ENCODE measurements around the gene SYT12. TPM values are rescaled to one million over a fixed set of nuclear protein-coding genes. Genes with fewer than 3 reads are reported as not detected.

The SYT12 gene
- total RNA-seq, 2 experiments from 2014 or later, result not detected

DNA sequence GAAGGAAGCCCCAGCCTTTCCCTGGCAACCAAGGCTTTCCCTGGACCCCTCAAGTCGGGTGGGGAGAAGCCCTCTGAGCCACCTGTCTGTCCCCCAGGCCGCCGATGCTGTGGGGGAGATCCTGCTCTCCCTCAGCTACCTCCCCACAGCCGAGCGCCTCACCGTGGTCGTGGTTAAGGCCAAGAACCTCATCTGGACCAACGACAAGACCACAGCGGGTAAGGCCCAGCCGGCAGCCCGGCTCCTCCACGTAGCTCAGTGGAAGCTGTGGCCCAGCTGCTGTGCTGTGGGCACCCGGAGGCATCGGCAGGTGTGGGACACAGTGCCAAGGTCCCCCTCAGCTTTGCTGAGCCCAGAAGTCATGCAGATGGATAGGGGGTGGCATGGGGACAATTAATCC lies 21.6 kb downstream of the SYT12 start:
- no peaks in the 10 kb centered on the region for H3K9me3 Mint-ChIP-seq (ENCODE audit: low read depth)
- DNase-seq (no peak), ATAC-seq (no peak)
- H3K27ac Mint-ChIP-seq, result no peak overlapping the region
- H3K4me3 Mint-ChIP-seq, result no peak overlapping the region
- CTCF ChIA-PET, result no interaction called here
- peaks cover 22% of the 10 kb centered on the region for H3K27me3 Mint-ChIP-seq
- H3K36me3 Mint-ChIP-seq, result no peaks in the 10 kb centered on the region
- H3K4me1 Mint-ChIP-seq, result no peaks in the 10 kb centered on the region

DNA sequence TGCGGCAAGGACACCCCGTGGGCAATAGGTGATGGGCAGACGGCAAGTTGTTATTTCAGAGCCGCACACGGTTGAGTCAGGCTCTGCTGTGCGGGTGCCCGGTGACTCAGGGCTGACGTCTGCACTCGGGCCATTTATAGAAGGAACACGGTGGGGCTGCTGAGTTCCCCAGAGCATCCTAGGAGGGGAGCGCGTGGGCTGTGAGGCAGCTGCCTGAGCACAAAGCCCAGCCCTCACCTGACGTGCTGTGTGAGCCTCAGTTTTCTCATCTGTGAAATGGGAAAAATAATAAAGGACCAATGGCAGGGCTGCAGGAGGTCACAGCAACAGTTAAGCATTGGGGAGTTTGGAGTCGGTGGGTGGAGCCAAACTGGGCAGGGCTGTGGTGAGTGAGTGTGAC lies 22.4 kb downstream of the SYT12 start:
- Mint-ChIP-seq H3K9me3 (ENCODE audit: low read depth) (no peaks in the 10 kb centered on the region), H3K4me1 (no peaks in the 10 kb centered on the region), H3K27me3 (peaks cover 22% of the 10 kb centered on the region), H3K4me3 (no peak overlapping the region), H3K27ac (no peak overlapping the region), H3K36me3 (no peaks in the 10 kb centered on the region)
- DNase-seq (no peak), ATAC-seq (no peak)
- CTCF ChIA-PET, result no interaction called here

DNA sequence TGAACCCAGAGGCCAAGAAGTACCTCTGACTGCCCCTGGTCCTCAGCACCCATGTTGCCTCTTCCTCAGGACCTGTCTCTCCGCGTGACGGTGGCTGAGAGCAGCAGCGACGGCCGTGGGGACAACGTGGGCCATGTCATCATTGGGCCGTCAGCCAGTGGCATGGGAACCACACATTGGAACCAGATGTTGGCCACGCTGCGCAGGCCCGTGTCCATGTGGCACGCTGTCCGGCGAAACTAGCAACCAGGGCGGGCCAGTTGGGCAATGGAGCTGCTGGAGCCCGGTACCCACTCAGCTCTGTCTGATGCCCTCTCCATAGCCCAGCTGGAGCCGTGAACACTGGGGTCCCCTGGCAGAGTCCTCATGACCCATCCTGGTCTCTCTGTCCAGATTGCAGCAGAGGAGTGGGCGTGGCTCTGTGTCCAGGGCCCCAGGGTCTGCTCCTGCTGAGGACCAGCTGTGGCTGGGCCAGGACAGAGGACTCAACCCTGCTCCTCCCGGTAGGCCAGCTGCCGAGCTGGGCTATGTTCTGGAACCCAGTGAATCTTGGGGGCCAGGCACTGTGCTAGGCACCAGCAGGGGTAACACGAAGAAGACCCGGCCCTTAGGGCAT lies 25.7 kb downstream of the SYT12 start:
- Mint-ChIP-seq H3K4me3 (no peak overlapping the region), H3K27ac (no peak overlapping the region), H3K27me3 (peaks cover 9% of the 10 kb centered on the region), H3K4me1 (no peaks in the 10 kb centered on the region), H3K36me3 (no peaks in the 10 kb centered on the region), H3K9me3 (ENCODE audit: low read depth) (no peaks in the 10 kb centered on the region)
- ATAC-seq (no peak), DNase-seq (no peak)
- CTCF ChIA-PET, result no interaction called here

DNA sequence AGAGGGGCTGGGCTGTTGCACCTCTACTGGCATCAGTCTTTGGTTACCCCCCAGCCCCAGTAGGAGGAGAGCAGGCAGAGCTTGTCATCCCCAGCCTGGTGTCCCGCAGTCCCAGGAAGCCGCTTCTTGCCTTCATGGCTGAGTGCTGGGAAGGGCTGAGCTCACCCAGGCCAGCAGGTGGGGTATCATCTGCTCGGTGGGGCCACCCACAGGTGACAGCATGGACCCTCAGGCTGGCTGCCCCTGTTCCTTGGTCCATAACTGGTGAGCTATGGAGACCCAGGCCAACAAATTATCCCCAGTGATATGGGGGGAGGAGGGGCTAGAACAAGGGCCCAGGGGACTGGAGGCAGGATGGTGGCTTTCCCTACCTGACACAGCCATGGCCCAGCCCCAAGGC lies 27.2 kb downstream of the SYT12 start:
- DNase-seq, result no peak
- CTCF ChIA-PET, result no interaction called here
- Mint-ChIP-seq H3K9me3 (ENCODE audit: low read depth) (no peaks in the 10 kb centered on the region), H3K27me3 (peaks cover 4% of the 10 kb centered on the region), H3K36me3 (no peaks in the 10 kb centered on the region), H3K27ac (no peak overlapping the region), H3K4me3 (no peak overlapping the region), H3K4me1 (no peaks in the 10 kb centered on the region)
- no peak for ATAC-seq

DNA sequence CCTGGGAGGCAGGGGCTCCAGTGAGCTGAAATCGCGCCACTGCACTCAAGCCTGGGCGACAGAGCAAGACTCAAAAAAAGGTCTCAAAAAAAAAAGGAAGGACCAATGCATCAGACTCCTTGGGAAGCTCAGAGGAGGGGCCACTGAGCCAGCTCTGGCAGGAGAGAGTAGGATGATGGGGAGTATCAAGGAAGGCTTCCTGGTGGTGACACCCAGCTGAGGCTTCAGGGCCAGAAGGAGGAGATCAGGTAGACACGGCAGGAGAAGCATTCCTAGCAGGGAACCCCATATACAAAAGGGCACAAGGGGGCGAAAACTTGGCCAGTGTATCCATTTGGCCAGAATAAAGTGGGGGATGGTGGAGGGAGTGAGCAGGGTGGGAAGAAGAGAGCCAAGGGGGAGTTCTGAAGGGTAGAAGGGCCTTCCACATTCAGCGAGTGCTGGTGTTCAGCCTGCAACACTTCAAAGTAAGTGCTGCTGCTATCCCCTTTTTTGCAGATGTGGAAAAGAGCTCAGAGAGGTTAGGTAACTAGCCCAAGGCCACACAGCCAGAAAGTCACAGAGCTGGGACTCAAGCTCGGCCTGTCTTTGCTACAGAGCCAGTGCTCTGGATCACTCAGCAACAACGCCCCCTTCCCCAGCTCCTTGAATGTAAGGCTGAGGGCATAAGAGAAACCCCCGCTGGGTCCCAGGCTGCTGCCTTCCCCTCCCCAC lies 28.4 kb downstream of the SYT12 start:
- H3K4me1 Mint-ChIP-seq, result peaks cover 8% of the 10 kb centered on the region
- ATAC-seq (no peak), DNase-seq (no peak)
- H3K9me3 Mint-ChIP-seq (ENCODE audit: low read depth), result no peaks in the 10 kb centered on the region
- peaks cover 10% of the 10 kb centered on the region for H3K27me3 Mint-ChIP-seq
- H3K36me3 Mint-ChIP-seq, result no peaks in the 10 kb centered on the region
- H3K4me3 Mint-ChIP-seq, result no peak overlapping the region
- CTCF ChIA-PET, result interaction anchor here (1.6 to 2.1 kb wide), 2 partner anchors 20 to 24 kb away, joined by 5 to 9 read pairs; no protein-coding TSS in a partner anchor
- no peak overlapping the region for H3K27ac Mint-ChIP-seq

DNA sequence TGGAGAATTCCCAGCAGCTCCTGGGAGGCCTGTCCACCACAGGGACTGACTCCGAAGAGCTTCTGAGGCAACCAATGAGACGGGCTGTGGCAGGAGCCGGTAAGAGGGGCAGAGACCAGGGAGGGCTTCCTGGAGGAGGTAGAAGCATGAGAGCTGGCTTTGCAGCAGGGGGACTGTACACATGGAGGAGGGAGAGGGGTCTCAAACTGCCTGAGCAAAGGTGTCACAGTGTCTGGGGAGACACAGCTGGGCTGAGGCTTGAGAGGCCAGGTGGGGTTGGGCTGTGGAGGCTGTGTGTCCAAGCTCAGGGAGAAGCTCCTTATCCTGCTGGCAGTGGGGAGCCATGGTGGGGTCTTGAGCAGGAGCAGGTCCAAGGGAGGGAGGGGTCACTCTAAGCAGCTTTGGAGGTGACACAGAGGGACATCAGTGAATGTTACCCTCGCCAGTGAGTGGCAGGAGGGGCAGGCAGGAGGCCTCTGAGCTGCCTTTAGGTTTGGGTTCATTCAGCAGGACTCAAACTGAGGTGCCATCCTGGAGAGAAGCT lies 29.1 kb downstream of the SYT12 start:
- H3K27me3 Mint-ChIP-seq, result peaks cover 6% of the 10 kb centered on the region

DNA sequence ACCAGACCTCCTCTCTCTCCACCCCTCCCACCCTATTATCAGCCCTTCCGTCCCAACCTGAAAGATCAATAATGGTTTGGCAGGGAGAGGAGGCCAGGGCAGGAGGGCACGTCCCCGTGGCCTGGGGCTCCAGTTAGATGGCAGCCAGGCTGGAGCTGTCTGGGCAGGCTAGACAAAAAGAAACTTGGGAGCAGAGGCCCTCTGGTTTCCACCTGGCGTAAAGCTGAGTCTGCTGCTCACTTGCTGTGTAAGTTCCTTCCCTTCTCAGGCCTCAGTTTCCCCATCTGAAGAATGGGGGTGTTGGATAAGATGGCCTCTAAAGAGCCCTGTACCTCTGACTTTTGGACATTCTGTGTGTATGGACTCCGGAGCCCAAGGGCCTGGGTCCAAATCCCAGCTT lies 30.0 kb downstream of the SYT12 start:
- Mint-ChIP-seq H3K27ac (no peak overlapping the region), H3K9me3 (ENCODE audit: low read depth) (no peaks in the 10 kb centered on the region), H3K27me3 (peaks cover 6% of the 10 kb centered on the region), H3K4me3 (no peak overlapping the region), H3K36me3 (no peaks in the 10 kb centered on the region), H3K4me1 (peaks cover 10% of the 10 kb centered on the region)
- CTCF ChIA-PET, result interaction anchor here (0.6 to 3.5 kb wide), 6 partner anchors 9 to 670 kb away, joined by 3 to 41 read pairs (median 4); no protein-coding TSS in a partner anchor
- DNase-seq (no peak), ATAC-seq (no peak)

More for the DNA sequence above, 29.1 kb downstream of the SYT12 start:
- no peak overlapping the region for H3K4me3 Mint-ChIP-seq
- H3K9me3 Mint-ChIP-seq (ENCODE audit: low read depth), result no peaks in the 10 kb centered on the region
- no peak overlapping the region for H3K27ac Mint-ChIP-seq
- CTCF ChIA-PET, result interaction anchor here (1.3 to 2.1 kb wide), 3 partner anchors 20 to 31 kb away, joined by 3 to 9 read pairs (median 5); no protein-coding TSS in a partner anchor
- ATAC-seq, result no peak
- H3K4me1 Mint-ChIP-seq, result peaks cover 10% of the 10 kb centered on the region
- no peak for DNase-seq
- no peaks in the 10 kb centered on the region for H3K36me3 Mint-ChIP-seq

DNA sequence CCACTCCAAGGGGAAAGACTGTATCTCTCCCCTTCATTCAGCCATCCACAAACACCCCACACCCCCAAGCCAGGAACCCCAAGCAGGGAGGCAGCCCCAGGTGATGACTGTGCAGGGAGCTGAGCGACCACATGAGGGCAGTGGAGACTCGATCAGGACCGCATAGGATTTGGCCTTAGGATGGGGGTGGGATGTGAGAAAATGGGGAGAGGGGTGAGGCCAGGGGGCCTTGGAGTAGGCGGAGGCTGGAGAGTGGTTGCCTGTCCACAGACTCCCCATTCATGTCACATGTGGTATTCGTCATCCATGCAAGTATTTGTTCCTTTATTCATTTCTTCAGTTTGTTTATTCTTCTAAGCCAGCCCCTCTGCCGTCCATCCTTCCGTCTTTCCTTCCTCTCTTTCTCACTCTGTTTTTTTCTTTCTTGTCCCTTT lies 31.0 kb downstream of the SYT12 start:
- H3K27ac Mint-ChIP-seq, result no peak overlapping the region
- ATAC-seq, result peak; percentile 58
- peaks cover 6% of the 10 kb centered on the region for H3K27me3 Mint-ChIP-seq
- H3K36me3 Mint-ChIP-seq, result no peaks in the 10 kb centered on the region
- CTCF ChIA-PET, result interaction anchor here (0.6 to 3.5 kb wide), 11 partner anchors 7 to 434 kb away, joined by 3 to 41 read pairs (median 3); no protein-coding TSS in a partner anchor
- peaks cover 10% of the 10 kb centered on the region for H3K4me1 Mint-ChIP-seq
- H3K9me3 Mint-ChIP-seq (ENCODE audit: low read depth), result no peaks in the 10 kb centered on the region
- peak; percentile 67 for DNase-seq
- H3K4me3 Mint-ChIP-seq, result no peak overlapping the region

DNA sequence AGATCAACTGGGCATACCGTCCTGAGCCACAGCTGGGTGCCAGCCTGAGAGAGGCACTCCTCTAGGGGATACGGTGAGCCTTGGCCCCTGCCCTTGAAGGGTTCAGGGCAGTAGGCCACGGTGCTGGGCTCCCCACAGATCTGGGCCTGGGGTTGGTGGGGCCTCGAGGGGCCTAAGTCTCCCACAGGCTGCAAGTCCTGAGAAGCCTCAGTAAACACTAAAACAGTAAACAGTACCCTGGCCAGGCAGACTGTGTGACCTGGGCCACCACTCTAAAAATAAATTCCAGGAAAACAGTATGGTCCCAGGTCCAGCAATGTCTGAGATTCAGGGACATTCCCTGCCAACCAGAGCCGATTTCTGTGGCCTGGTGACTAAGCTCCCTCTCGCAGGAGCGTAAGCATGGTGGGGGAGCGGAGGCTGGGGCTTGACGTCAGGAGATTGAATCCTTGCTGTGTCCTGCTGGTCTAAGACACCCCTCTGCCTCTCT lies 31.5 kb downstream of the SYT12 start:
- DNase-seq, result no peak
- Mint-ChIP-seq H3K36me3 (no peaks in the 10 kb centered on the region), H3K27ac (no peak overlapping the region), H3K4me3 (no peak overlapping the region), H3K9me3 (ENCODE audit: low read depth) (no peaks in the 10 kb centered on the region), H3K4me1 (peaks cover 10% of the 10 kb centered on the region), H3K27me3 (peaks cover 6% of the 10 kb centered on the region)
- no peak for ATAC-seq
- CTCF ChIA-PET, result interaction anchor here (0.7 to 3.5 kb wide), 8 partner anchors 11 to 434 kb away, joined by 3 to 41 read pairs (median 4); no protein-coding TSS in a partner anchor

DNA sequence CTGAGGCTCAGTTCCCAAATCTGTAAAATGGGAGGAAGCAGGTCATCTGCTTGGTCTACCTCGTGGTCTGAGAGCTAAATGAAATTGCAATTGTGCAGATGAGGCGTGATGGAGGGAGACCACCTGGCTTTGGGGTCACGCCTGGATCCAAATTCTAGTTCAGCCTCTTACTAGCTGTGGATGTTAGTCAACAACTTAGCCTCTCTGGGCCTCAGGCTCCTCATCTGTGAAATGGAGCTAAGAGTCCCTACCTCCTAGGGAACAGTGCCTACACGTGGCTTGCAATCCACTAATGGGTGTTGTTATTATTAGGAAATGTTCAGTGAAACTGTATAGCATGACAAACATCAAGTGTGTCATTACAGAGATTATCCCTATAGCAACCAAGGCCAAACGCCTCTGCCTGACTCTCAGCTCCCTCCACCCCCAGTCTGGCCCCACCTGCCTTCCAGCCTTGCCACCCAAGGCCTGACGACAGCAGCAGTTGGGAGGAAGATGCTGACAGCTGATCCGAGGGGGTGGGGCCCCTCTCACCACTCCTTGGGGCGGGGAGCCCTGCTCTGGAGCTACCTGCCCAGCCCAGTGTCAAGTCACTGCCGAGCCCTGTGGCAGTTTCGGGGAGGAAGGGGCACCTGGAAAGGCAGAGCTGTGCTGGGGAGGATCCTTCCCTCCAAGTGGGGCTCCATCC lies 32.0 kb downstream of the SYT12 start:
- ATAC-seq, result peak; percentile 20
- DNase-seq, result no peak
- Mint-ChIP-seq H3K4me3 (no peak overlapping the region), H3K9me3 (ENCODE audit: low read depth) (no peaks in the 10 kb centered on the region), H3K36me3 (no peaks in the 10 kb centered on the region), H3K27ac (no peak overlapping the region), H3K4me1 (peaks cover 10% of the 10 kb centered on the region), H3K27me3 (peaks cover 6% of the 10 kb centered on the region)
- CTCF ChIA-PET, result interaction anchor here (0.9 to 3.5 kb wide), 8 partner anchors 13 to 291 kb away, joined by 3 to 41 read pairs (median 4); no protein-coding TSS in a partner anchor

DNA sequence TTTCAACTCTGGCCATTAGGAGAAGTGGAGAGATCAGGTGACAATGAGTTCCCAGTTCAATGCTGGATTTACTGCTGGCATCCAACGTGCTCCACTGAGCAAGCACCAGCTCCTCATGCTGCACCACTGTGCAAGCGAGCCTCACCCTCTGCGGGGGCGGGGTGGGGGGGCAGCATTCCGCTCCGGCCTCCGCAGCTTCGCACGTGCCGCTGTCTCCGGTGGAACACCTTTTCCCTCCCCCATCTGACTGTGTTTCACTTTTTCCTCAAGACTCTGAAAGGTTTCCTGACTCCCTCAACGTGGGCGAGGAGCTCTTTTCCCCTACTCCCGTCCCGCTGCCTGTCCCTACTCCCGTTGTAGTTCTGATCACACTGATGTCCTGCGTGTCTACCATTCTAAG lies 32.9 kb downstream of the SYT12 start:
- H3K27ac Mint-ChIP-seq, result no peak overlapping the region
- DNase-seq (no peak), ATAC-seq (no peak)
- no peaks in the 10 kb centered on the region for H3K36me3 Mint-ChIP-seq
- no peaks in the 10 kb centered on the region for H3K9me3 Mint-ChIP-seq (ENCODE audit: low read depth)
- peaks cover 10% of the 10 kb centered on the region for H3K4me1 Mint-ChIP-seq
- peaks cover 6% of the 10 kb centered on the region for H3K27me3 Mint-ChIP-seq
- CTCF ChIA-PET, result interaction anchor here (1.2 to 3.5 kb wide), 6 partner anchors 16 to 290 kb away, joined by 3 to 41 read pairs (median 4); no protein-coding TSS in a partner anchor
- no peak overlapping the region for H3K4me3 Mint-ChIP-seq

DNA sequence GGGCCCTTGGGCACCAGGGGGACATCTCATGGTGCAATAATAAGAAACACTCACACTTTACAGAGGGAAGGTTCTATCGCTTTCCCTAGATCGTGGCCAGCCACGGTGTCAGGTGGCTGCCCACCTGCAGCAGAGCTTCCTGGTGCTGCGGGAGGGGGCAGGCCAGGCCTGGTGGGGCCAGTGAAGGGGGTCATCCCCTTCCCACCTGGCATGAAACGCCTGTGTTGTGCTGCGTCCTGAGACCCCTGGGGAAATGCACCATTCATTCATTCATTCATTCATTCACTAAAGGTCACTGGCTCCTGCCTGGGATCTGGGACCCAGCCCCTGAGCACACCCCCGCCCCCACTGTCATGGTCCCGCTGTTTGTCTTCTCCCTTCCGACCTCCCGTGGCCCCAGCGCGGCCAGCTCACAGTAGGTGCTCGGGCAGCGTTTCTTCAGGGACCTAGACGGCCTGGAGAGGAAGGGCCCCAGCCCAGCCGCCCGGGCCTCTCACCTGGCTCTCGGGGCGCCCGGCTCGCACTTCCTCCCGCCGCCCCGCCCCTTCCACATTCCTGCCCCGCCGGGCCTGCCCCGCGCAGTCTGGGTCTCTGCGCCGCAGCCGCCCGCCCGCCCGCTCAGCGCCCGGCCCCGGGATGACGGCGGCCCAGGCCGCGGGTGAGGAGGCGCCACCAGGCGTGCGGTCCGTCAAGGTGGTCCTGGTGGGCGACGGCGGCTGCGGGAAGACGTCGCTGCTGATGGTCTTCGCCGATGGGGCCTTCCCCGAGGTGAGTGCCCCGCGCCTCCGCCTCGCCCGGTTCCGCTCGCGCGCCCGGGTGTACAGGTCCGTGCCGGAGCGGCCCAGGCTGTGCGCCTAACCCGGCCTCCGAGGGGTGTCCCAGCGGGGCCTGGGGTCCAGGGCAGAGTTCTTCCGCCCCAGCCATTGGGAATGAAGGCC lies 33.6 kb downstream of the SYT12 start, which contains the start of gene RHOD:
TSS of gene RHOD (plus strand) at position 581 of the 938 bp plus-strand sequence. CDS start at position 637, 56 bp downstream.
- ATAC-seq (peak; percentile 72), DNase-seq (no peak)
- H3K27me3 Mint-ChIP-seq, result peaks cover 6% of the 10 kb centered on the region
- H3K4me3 Mint-ChIP-seq, result peak within 1 kb of the TSS; percentile 58
- no peaks in the 10 kb centered on the region for H3K36me3 Mint-ChIP-seq
- H3K27ac Mint-ChIP-seq, result no peak within 1 kb of the TSS
- peaks cover 10% of the 10 kb centered on the region for H3K4me1 Mint-ChIP-seq
- no peaks in the 10 kb centered on the region for H3K9me3 Mint-ChIP-seq (ENCODE audit: low read depth)
- CTCF ChIA-PET, result interaction anchor here (0.6 to 3.5 kb wide), 7 partner anchors 16 to 289 kb away, joined by 3 to 41 read pairs (median 4); no protein-coding TSS in a partner anchor
